Activated CD4-positive, alpha-beta T cell treated with anti-CD3 and anti-CD28 coated beads, Interleukin-2, amount 10 ng/mL, durations not matched to agents 24 days and 14 days (primary cell): ENCODE results near the gene ABCB6. TPM values are rescaled to one million over a fixed set of nuclear protein-coding genes. Genes with fewer than 3 reads are reported as not detected.
A peak's percentile ranks its signal among the peaks of the same experiment; 100 is the strongest.

Experiments used
- DNase-seq: peaks from one replicate; pipeline ENCODE4 v3.0.0; 2022
- H3K27ac Mint-ChIP-seq: one replicate; pipeline ENCODE4 v1.8.0; 2022; ENCODE audit warnings: mild to moderate bottlenecking, mixed read lengths
- H3K27me3 Mint-ChIP-seq: one replicate; pipeline ENCODE4 v1.8.0; 2022; ENCODE audit warnings: mixed read lengths
- H3K36me3 Mint-ChIP-seq: one replicate; pipeline ENCODE4 v1.8.0; 2022; ENCODE audit warnings: low read depth, mild to moderate bottlenecking, mixed read lengths
- H3K4me1 Mint-ChIP-seq: one replicate; pipeline ENCODE4 v1.8.0; 2021; ENCODE audit warnings: mixed read lengths
- H3K4me3 Mint-ChIP-seq: one replicate; pipeline ENCODE4 v1.8.0; 2022; ENCODE audit warnings: mild to moderate bottlenecking, moderate library complexity, mixed read lengths
- H3K9me3 Mint-ChIP-seq: one replicate; pipeline ENCODE4 v1.8.0; 2021; ENCODE audit warnings: mixed read lengths
- intact Hi-C: fragments of 100-400 bp; cut with micrococcal nuclease; formaldehyde crosslinking; loops from one replicate; pipeline ENCODE4 v1.15.1; 2023
- total RNA-seq: library from RNA; stranded (reverse); gene quantifications from 2 replicates; pipeline ENCODE4 v1.2.3, GENCODE V29; 2022

Gene ABCB6
- total RNA-seq, 1 donor from 2014 or later = 28.8 TPM

DNA sequence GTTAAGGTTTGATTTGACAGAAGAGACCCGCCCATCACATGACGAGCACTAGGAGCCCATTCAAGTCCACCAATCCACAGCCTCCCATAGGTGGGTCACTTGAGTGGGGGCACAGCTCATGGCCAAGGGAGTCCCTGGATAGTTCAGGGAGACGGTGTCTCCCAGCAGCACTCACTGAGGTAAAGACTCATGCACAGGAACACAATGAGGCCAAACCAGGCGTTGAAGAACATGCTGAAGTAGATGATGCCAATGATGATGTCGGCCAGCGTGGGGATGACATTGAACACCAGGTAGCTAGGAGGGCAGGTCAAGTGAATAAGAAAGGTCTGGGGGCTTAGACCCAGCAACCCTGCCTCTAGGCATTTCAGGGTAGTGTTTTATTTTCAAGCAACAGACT, 4.0 kb downstream of the ABCB6 start:
- DNase-seq = no peak
- intact Hi-C loops = no loop called here
- Mint-ChIP-seq H3K27ac (no peak overlapping the region), H3K9me3 (no peaks in the 10 kb centered on the region), H3K4me1 (peaks cover 41% of the 10 kb centered on the region), H3K27me3 (no peaks in the 10 kb centered on the region), H3K4me3 (no peak overlapping the region), H3K36me3 (peaks cover 42% of the 10 kb centered on the region)

DNA sequence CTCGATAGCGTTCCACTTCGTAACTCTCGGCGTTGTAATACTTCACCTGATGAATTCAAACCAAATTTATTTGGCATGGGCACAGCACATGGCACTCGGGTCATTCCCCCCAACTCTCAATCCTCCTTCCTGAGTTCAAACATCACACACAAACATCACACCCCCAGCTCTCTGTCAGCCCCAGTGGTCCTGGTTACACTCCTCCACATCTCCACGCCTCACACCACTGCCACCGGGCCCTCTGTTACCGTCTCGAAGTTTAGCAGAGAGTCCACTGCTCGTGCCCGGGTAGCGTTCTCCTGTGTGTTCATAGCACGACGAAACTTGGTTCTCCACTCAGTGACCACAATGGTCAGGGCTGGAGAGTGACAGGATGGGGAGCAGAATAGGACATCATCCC, 4.6 kb downstream of the ABCB6 start:
- peaks cover 45% of the 10 kb centered on the region for H3K4me1 Mint-ChIP-seq
- H3K36me3 Mint-ChIP-seq = peaks cover 43% of the 10 kb centered on the region
- intact Hi-C loops = no loop called here
- DNase-seq = peak; percentile 53
- no peak overlapping the region for H3K27ac Mint-ChIP-seq
- no peaks in the 10 kb centered on the region for H3K9me3 Mint-ChIP-seq
- no peaks in the 10 kb centered on the region for H3K27me3 Mint-ChIP-seq
- no peak overlapping the region for H3K4me3 Mint-ChIP-seq

GRCh38 chr2:219213486-219214071, 5.2 kb downstream of the ABCB6 start:
- Mint-ChIP-seq H3K36me3 (peaks cover 45% of the 10 kb centered on the region), H3K4me3 (no peak overlapping the region), H3K4me1 (peaks cover 45% of the 10 kb centered on the region), H3K27ac (no peak overlapping the region), H3K9me3 (no peaks in the 10 kb centered on the region), H3K27me3 (no peaks in the 10 kb centered on the region)
- DNase-seq = peak; percentile 52
- intact Hi-C loops = no loop called here

GRCh38 chr2:219213026-219213415, 5.7 kb downstream of the ABCB6 start:
- Mint-ChIP-seq H3K27me3 (no peaks in the 10 kb centered on the region), H3K36me3 (peaks cover 51% of the 10 kb centered on the region), H3K4me1 (peaks cover 50% of the 10 kb centered on the region), H3K9me3 (no peaks in the 10 kb centered on the region), H3K27ac (no peak overlapping the region), H3K4me3 (no peak overlapping the region)
- DNase-seq = peak; percentile 55
- intact Hi-C loops = no loop called here

DNA sequence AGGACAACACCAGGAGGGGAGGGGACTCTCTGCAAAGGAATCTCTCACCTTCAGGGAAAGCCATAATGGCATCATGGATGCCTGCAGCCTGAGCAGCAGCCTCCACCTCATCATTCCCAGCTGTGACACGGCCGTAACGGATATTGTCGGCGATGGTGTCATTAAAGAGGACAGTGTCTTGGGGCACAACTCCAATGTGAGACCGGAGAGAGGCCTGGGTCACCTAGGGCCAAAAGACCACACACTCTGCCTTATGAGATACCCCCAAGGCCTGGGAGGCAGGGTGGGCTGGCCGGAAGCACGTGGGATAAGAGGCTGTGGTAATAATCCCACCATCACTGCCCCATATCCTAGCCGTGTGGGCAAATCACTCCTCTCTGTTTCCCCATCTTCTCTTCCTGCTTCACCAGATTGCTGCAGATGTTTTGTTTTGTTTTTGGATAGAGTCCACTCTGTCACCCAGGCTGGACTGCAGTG, 7.8 kb downstream of the ABCB6 start:
- no peaks in the 10 kb centered on the region for H3K9me3 Mint-ChIP-seq
- no peaks in the 10 kb centered on the region for H3K27me3 Mint-ChIP-seq
- intact Hi-C loops = loop anchor here (1.0 kb wide), 1 partner anchor 51 kb away; the partner anchor contains the start of gene NHEJ1
- peak; percentile 51 for DNase-seq
- peak overlapping the region; percentile 75 for H3K27ac Mint-ChIP-seq
- no peak overlapping the region for H3K4me3 Mint-ChIP-seq
- H3K36me3 Mint-ChIP-seq = peaks cover 39% of the 10 kb centered on the region
- H3K4me1 Mint-ChIP-seq = peaks cover 44% of the 10 kb centered on the region

DNA sequence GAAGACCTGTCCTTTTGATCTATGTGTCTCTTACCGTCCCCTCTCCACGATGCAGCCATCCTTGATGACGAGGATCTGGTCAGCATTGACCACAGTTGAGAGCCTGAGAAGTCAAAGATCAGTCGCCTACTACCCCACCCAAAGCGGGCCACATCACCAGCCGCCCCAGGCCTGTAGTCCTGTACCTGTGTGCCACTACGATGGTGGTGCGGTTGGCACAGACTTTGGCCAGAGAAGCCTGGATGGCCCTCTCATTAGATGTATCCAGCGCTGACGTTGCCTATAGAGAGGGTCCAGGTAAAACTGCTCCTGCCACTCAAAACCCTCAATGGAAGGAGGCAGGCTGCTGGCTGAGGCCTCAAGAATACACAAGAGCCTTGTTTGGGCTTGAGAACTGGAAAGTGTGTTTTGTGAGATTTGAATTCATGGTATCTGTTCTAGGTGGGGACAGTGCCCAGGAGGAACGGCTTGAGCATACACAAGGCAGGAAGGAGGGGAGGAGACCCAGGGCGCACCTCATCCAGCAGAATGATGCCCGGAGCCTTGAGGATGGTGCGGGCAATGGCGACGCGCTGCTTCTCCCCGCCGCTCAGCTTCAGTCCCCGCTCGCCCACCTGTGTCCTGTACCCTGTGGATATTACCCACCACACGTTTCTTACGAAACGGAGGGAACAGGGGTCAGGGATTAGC, 8.4 kb downstream of the ABCB6 start:
- H3K4me1 Mint-ChIP-seq = peaks cover 44% of the 10 kb centered on the region
- H3K36me3 Mint-ChIP-seq = peaks cover 39% of the 10 kb centered on the region
- no peak overlapping the region for H3K4me3 Mint-ChIP-seq
- peak; percentile 59 for DNase-seq
- no peaks in the 10 kb centered on the region for H3K9me3 Mint-ChIP-seq
- H3K27ac Mint-ChIP-seq = peak overlapping the region; percentile 81
- intact Hi-C loops = no loop called here
- no peaks in the 10 kb centered on the region for H3K27me3 Mint-ChIP-seq

DNA sequence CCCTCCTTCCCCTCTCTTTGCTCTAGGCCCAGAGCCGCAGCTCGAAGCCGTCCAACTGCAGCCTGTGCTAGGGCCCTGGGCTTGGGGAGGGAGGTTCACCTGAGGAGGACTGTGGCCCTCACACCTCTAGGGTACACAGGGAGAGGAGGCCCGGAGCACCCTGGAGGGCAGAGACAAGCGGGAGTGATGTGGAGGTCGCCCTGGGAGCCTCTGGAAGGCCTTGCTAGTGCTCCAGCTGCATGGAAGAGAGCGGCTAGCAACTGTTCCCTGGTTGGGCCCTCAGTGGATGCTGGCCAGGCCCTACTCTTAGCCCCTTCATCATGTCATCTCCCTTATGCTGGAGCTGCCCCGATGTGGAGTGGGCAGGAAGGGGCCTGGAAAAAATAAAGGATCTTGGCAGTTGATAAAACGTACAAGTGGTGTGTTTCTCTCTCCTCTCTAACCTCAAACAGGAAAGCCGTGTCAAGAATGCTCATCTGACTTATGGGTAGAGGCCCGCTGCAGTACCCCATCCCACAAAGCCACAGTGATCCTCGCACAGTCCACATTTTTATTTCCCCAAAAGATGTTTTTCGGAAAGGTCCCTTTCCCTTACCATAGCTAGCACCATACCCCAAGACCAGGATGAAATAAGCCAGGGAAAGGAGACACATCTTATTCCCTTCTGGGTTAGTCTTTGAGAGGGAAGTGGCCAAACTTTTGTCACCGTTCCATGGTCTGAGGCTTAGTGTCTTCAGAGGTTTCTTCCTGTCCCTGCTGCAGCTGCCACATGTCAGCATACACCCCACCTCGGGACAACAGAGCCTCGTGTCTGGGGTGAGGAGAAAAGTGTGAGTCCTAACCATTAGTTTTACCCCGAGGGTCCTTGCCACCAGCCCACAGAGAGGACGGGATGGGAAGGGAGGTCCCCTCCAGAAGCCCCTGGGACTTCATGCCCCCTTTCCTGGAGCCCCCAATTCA, 9.2 kb downstream of the ABCB6 start:
- intact Hi-C loops = no loop called here
- H3K9me3 Mint-ChIP-seq = no peaks in the 10 kb centered on the region
- H3K4me3 Mint-ChIP-seq = peak overlapping the region; percentile 26
- no peaks in the 10 kb centered on the region for H3K27me3 Mint-ChIP-seq
- H3K27ac Mint-ChIP-seq = peak overlapping the region; percentile 81
- peaks cover 41% of the 10 kb centered on the region for H3K4me1 Mint-ChIP-seq
- peaks cover 35% of the 10 kb centered on the region for H3K36me3 Mint-ChIP-seq
- peak; percentile 58 for DNase-seq

GRCh38 chr2:219207884-219208740, 10.6 kb downstream of the ABCB6 start:
- H3K27ac Mint-ChIP-seq = peak overlapping the region; percentile 81
- H3K9me3 Mint-ChIP-seq = no peaks in the 10 kb centered on the region
- peaks cover 36% of the 10 kb centered on the region for H3K4me1 Mint-ChIP-seq
- peak; percentile 59 for DNase-seq
- no peaks in the 10 kb centered on the region for H3K27me3 Mint-ChIP-seq
- H3K4me3 Mint-ChIP-seq = peak overlapping the region; percentile 83
- peaks cover 25% of the 10 kb centered on the region for H3K36me3 Mint-ChIP-seq
- intact Hi-C loops = loop anchor here (1.0 kb wide), 1 partner anchor 37 kb away; the partner anchor contains the start of genes GLB1L and STK16

DNA sequence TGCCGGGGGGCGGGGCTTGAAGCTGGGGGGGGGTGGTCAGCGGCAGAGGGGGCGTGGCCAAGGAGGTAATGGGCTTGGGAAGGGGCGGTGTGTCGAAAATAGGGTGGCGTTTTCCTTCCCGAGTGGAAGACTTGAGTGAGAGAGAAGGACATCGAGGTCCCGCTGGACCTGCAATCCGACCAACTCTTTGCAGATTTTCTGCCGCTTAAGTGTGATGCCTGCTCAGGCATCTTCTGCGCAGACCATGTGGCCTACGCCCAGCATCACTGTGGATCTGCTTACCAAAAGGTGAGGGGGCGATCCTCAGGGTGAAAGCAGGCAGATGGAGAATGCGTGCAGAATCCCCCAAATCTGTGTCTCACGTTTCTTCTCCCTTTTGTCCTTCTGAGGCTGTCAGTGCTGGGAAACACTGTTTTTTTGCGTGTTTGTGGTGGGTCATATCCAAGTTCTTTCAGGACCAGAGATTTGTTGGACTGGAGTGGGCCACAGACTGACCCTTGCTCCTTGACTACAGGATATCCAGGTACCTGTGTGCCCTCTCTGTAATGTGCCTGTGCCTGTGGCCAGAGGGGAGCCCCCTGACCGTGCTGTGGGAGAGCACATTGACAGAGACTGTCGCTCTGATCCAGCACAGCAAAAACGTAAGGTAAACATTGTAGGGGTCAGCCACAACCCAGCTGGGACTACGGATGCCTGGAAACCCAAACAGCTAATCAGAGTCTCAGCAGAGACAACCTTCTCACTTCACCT, 11.4 kb downstream of the ABCB6 start:
- H3K4me3 Mint-ChIP-seq = peak overlapping the region; percentile 83
- peak; percentile 58 for DNase-seq

GRCh38 chr2:219206328-219207133, 12.2 kb downstream of the ABCB6 start, which contains the start of gene ZFAND2B:
ZFAND2B (plus strand) TSS chr2:219206782; CDS start chr2:219206988, 206 bp downstream.
- H3K4me1 Mint-ChIP-seq = peaks cover 35% of the 10 kb centered on the region
- H3K9me3 Mint-ChIP-seq = no peaks in the 10 kb centered on the region
- peak within 1 kb of the TSS; percentile 83 for H3K4me3 Mint-ChIP-seq
- peaks cover 20% of the 10 kb centered on the region for H3K36me3 Mint-ChIP-seq
- H3K27me3 Mint-ChIP-seq = no peaks in the 10 kb centered on the region
- DNase-seq = peak; percentile 99
- intact Hi-C loops = loop anchor here (1.0 kb wide), 8 partner anchors 13 to 181 kb away; partner anchors contain the start of genes ANKZF1, ATG9A, DNAJB2 and DNPEP
- peak within 1 kb of the TSS; percentile 92 for H3K27ac Mint-ChIP-seq

More for the DNA sequence above, 11.4 kb downstream of the ABCB6 start:
- no peaks in the 10 kb centered on the region for H3K9me3 Mint-ChIP-seq
- H3K27me3 Mint-ChIP-seq = no peaks in the 10 kb centered on the region
- H3K4me1 Mint-ChIP-seq = peaks cover 36% of the 10 kb centered on the region
- peaks cover 23% of the 10 kb centered on the region for H3K36me3 Mint-ChIP-seq
- intact Hi-C loops = loop anchor here (1.0 kb wide), 1 partner anchor 38 kb away; the partner anchor contains the start of genes GLB1L and STK16
- peak overlapping the region; percentile 92 for H3K27ac Mint-ChIP-seq

DNA sequence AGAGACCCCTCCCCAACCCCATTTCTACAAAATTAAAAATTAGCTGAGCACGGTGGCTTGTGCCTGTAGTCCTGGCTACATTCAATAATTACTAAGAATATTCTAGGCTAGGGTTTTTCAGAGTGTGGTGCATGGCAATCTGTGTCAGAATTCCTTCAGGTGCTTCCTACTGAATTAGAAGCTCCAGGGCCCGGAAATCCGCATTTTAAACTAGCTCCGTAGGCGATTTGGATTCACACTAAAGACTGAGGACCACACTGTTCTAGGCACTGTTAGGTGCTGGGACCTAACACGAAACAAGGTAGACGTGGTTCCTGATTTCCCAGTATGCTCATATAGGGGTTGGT, 12.8 kb downstream of the ABCB6 start:
- intact Hi-C loops = loop anchor here (1.0 kb wide), 7 partner anchors 13 to 181 kb away; partner anchors contain the start of genes ANKZF1, ATG9A, DNAJB2 and DNPEP
- Mint-ChIP-seq H3K4me3 (peak overlapping the region; percentile 83), H3K27ac (peak overlapping the region; percentile 92), H3K9me3 (no peaks in the 10 kb centered on the region), H3K27me3 (no peaks in the 10 kb centered on the region), H3K36me3 (peaks cover 20% of the 10 kb centered on the region), H3K4me1 (peaks cover 30% of the 10 kb centered on the region)
- DNase-seq = no peak

- DNase-seq = peak; percentile 41
- H3K4me1 Mint-ChIP-seq = peaks cover 30% of the 10 kb centered on the region
- peak overlapping the region; percentile 83 for H3K4me3 Mint-ChIP-seq
- intact Hi-C loops = no loop called here
- H3K27me3 Mint-ChIP-seq = no peaks in the 10 kb centered on the region
- peaks cover 18% of the 10 kb centered on the region for H3K36me3 Mint-ChIP-seq
- no peaks in the 10 kb centered on the region for H3K9me3 Mint-ChIP-seq
- H3K27ac Mint-ChIP-seq = peak overlapping the region; percentile 25
Observed at GRCh38 chr2:219205165-219205538, 13.6 kb downstream of the ABCB6 start.
